HCT116 (cell line): Measurements from ENCODE around the gene MYLIP. TPM values are rescaled to one million over a fixed set of nuclear protein-coding genes. Genes with fewer than 3 reads are reported as not detected.

ENCODE experiments used
- ATAC-seq: fragments of 200-7000 bp; cut with Tn5 transposase; 2 replicates; pipeline ENCODE4 v1.9.1; 2020; ENCODE audit warnings: mild to moderate bottlenecking, moderate library complexity
- BruUV-seq: library from RNA; stranded (reverse); fragments of 400-500 nt; replicated peaks from 2 replicates; lab custom pipeline; 2021; lab: Mats Ljungman, UMichigan
- CTCF ChIA-PET: fragments of 300-600 bp; sonication (Branson Sonifier 250); formaldehyde crosslinking; loops from one replicate; lab custom pipeline; 2021; ENCODE audit warnings: antibody characterized with exemption; lab: Charles Lee
- POLR2A ChIA-PET: fragments of 300-600, 350-600 bp; sonication (Branson Sonifier 250); formaldehyde crosslinking; loops from one replicate; lab custom pipeline; 2021; ENCODE audit warnings: antibody characterized with exemption; lab: Charles Lee
- RAD21 ChIA-PET, 2 experiments: fragments of 300-600 bp; sonication (Branson Sonifier 250); formaldehyde crosslinking; loops; one replicate each; lab custom pipeline; 2023; ENCODE audit warnings: low total read pairs in 2 of 2; ENCODE audit not compliant: uncharacterized antibody in 2 of 2, unreplicated experiment in 2 of 2, low non-redundant PET in 1 of 2; lab: Charles Lee
- DNase-seq: peaks from one replicate; pipeline ENCODE4 v3.0.0-alpha.2; 2010; ENCODE audit warnings: low read depth, low spot score
- H2AFZ ChIP-seq: fragments of 200-600 bp; shearing (Covaris generic), sonication (generic); 2 replicates; pipeline ENCODE4 v1.6.1; 2017; ENCODE audit warnings: low read depth, mixed run types, mixed read lengths, antibody characterized with exemption, low read length; ENCODE audit not compliant: poor library complexity, severe bottlenecking
- H3K27ac ChIP-seq: 2 replicates; pipeline ENCODE4 v1.5.1; 2012; ENCODE audit warnings: low read depth, low read length
- H3K27me3 ChIP-seq: fragments of 200-600 bp; sonication (generic); 2 replicates; pipeline ENCODE4 v1.6.1; 2016; ENCODE audit warnings: mixed run types, low read length, mixed read lengths; ENCODE audit not compliant: insufficient read depth
- H3K36me3 ChIP-seq, 2 experiments: fragments of 200-500 bp in 1 of 2; fragments of 200-600 bp in 1 of 2; sonication (Bioruptor generic) in 1 of 2; sonication (generic) in 1 of 2; 2 replicates each; pipeline versions ENCODE4 v1.5.1 to v1.6.1; 2014 to 2016; ENCODE audit warnings: low read length in 2 of 2, inconsistent platforms in 1 of 2, mixed read lengths in 1 of 2, mixed run types in 1 of 2; ENCODE audit not compliant: insufficient read depth in 2 of 2, control insufficient read depth in 1 of 2
- H3K4me1 ChIP-seq, 2 experiments: fragments of 200-600 bp in 1 of 2; sonication (generic) in 1 of 2; 2 replicates each; pipeline versions ENCODE4 v1.5.1 to v1.6.1; 2012 to 2017; ENCODE audit warnings: low read length in 2 of 2, inconsistent platforms in 1 of 2, mild to moderate bottlenecking in 1 of 2, mixed read lengths in 1 of 2, mixed run types in 1 of 2, moderate library complexity in 1 of 2; ENCODE audit not compliant: insufficient read depth in 2 of 2, control insufficient read depth in 1 of 2
- H3K4me2 ChIP-seq: fragments of 200-600 bp; sonication (generic); 2 replicates; pipeline ENCODE4 v1.6.1; 2017; ENCODE audit warnings: mixed run types, low read length, mixed read lengths
- H3K4me3 ChIP-seq, 2 experiments: fragments of 200-600 bp in 1 of 2; sonication (generic) in 1 of 2; replicated peaks in 1 of 2; 2 replicates each; pipeline ENCODE4 v1.5.1; 2011 to 2016; ENCODE audit warnings: low read length in 2 of 2, control low read depth in 1 of 2, low read depth in 1 of 2, mild to moderate bottlenecking in 1 of 2, mixed read lengths in 1 of 2, mixed run types in 1 of 2
- H3K79me2 ChIP-seq: fragments of 200-600 bp; sonication (generic); 2 replicates; pipeline ENCODE4 v1.6.1; 2017; ENCODE audit warnings: mild to moderate bottlenecking, mixed run types, low read length, moderate library complexity, mixed read lengths; ENCODE audit not compliant: insufficient read depth
- H3K9ac ChIP-seq: fragments of 200-600 bp; sonication (generic); 2 replicates; pipeline ENCODE4 v1.6.1; 2016; ENCODE audit warnings: low read length, mixed read lengths
- H3K9me2 ChIP-seq: fragments of 200-600 bp; sonication (generic), shearing (Covaris generic); 2 replicates; pipeline ENCODE4 v1.6.1; 2017; ENCODE audit warnings: mixed run types, mild to moderate bottlenecking, moderate library complexity; ENCODE audit not compliant: insufficient read depth
- H3K9me3 ChIP-seq, 2 experiments: fragments of 200-500 bp in 1 of 2; fragments of 200-600 bp in 1 of 2; sonication (Bioruptor generic) in 1 of 2; sonication (generic) in 1 of 2; 2 replicates each; pipeline ENCODE4 v1.6.1; 2014 to 2017; ENCODE audit warnings: low read length in 2 of 2, mixed read lengths in 2 of 2, inconsistent platforms in 1 of 2, low read depth in 1 of 2, mild to moderate bottlenecking in 1 of 2, mixed run types in 1 of 2, moderate library complexity in 1 of 2; ENCODE audit not compliant: control insufficient read depth in 1 of 2, insufficient read depth in 1 of 2
- H4K20me1 ChIP-seq: fragments of 200-600 bp; sonication (generic), shearing (Covaris generic); 2 replicates; pipeline ENCODE4 v1.6.1; 2017; ENCODE audit warnings: mixed run types, mild to moderate bottlenecking, moderate library complexity; ENCODE audit not compliant: insufficient read depth
- CBX3 ChIP-seq: IDR thresholded peaks from 2 replicates; pipeline ENCODE4 v1.6.1; 2012; ENCODE audit warnings: low read depth
- CEBPB ChIP-seq: IDR thresholded peaks from 2 replicates; pipeline ENCODE4 v1.6.1; 2012; ENCODE audit warnings: low read depth
- CTCF ChIP-seq, 3 experiments: fragments of 200-600 bp in 1 of 3; sonication (generic) in 1 of 3; IDR thresholded peaks in 2 of 3; conservative IDR thresholded peaks in 1 of 3; 2 replicates each; pipeline ENCODE4 v1.5.1; 2012 to 2017; ENCODE audit warnings: low read depth in 2 of 3, low read length in 2 of 3, antibody characterized with exemption in 1 of 3, borderline replicate concordance in 1 of 3, control low read depth in 1 of 3, mild to moderate bottlenecking in 1 of 3, mixed read lengths in 1 of 3, mixed run types in 1 of 3, moderate library complexity in 1 of 3; ENCODE audit not compliant: insufficient read depth in 1 of 3
- EGR1 ChIP-seq: IDR thresholded peaks from 2 replicates; pipeline ENCODE4 v1.6.1; 2012; ENCODE audit warnings: low read depth
- ELF1 ChIP-seq: IDR thresholded peaks from 2 replicates; pipeline ENCODE4 v1.6.1; 2012; ENCODE audit warnings: low read depth, borderline replicate concordance
- EZH2phosphoT487 ChIP-seq: fragments of 200-600 bp; IDR thresholded peaks from 2 replicates; pipeline ENCODE4 v1.6.1; 2018; ENCODE audit warnings: antibody characterized with exemption, borderline replicate concordance
- SIN3A ChIP-seq: IDR thresholded peaks from 2 replicates; pipeline ENCODE4 v1.6.1; 2012; ENCODE audit warnings: low read depth
- SRF ChIP-seq: IDR thresholded peaks from 2 replicates; pipeline ENCODE4 v1.6.1; 2012; ENCODE audit warnings: low read depth
- YY1 ChIP-seq: IDR thresholded peaks from 2 replicates; pipeline ENCODE4 v1.6.1; 2011; ENCODE audit warnings: low read length, low read depth, moderate library complexity, mild to moderate bottlenecking; ENCODE audit not compliant: insufficient replicate concordance; ENCODE audit errors: extremely low read depth
- ZNF274 ChIP-seq: fragments of 200-500 bp; sonication (Bioruptor generic); IDR thresholded peaks from 2 replicates; pipeline ENCODE4 v1.6.1; 2014; ENCODE audit warnings: mild to moderate bottlenecking, low read depth, low read length, inconsistent platforms
- intact Hi-C: fragments of 100-400 bp; cut with micrococcal nuclease; formaldehyde crosslinking; loops from 2 replicates; pipeline ENCODE4 v1.10.0; 2022
- total RNA-seq: library from RNA; stranded (reverse); gene quantifications from one replicate; pipeline ENCODE4 v1.2.1, GENCODE V29; 2021; ENCODE audit not compliant: unreplicated experiment

The MYLIP gene
- total RNA-seq, 1 experiment from 2014 or later = 10.6 TPM

- TF ChIP-seq ELF1 = no peak
- TF ChIP-seq SRF = no peak
- no peak for TF ChIP-seq ZNF274
- TF ChIP-seq EGR1 = no peak
- TF ChIP-seq YY1 = no peak
- TF ChIP-seq EZH2phosphoT487 = no peak
- no peak for TF ChIP-seq SIN3A
These were observed 61.3 kb downstream of the MYLIP start (continued) for GRCh38 chr6:16190214-16190613.

GRCh38 chr6:16196260-16196983 lies 67.5 kb downstream of the MYLIP start:
- TF ChIP-seq CBX3 (no peak), CEBPB (no peak), EGR1 (no peak), YY1 (no peak), SIN3A (no peak), CTCF (IDR thresholded peaks at IDR 0.05 in 2 of 3, conservative IDR thresholded peaks at IDR 0.05 in 1 of 3; ENCODE audit: borderline replicate concordance in 1 of 3, insufficient read depth in 1 of 3, low read depth in 2 of 3, low read length in 2 of 3) (no peak)
- DNase-seq (no peak), ATAC-seq (no peak)
- Histone ChIP-seq H3K4me3 (no peak overlapping the region), H2AFZ (no peak overlapping the region), H3K4me2 (no peak overlapping the region), H3K36me3 (no peaks in the 10 kb centered on the region), H3K79me2 (no peaks in the 10 kb centered on the region), H3K9ac (no peak overlapping the region), H3K27ac (no peak overlapping the region), H3K9me3 (no peaks in the 10 kb centered on the region), H3K27me3 (no peaks in the 10 kb centered on the region), H4K20me1 (no peaks in the 10 kb centered on the region), H3K4me1 (no peaks in the 10 kb centered on the region), H3K9me2 (no peaks in the 10 kb centered on the region)
- ChIA-PET POLR2A (interaction anchor here (0.6 to 1.2 kb wide), 2 partner anchors 16 to 21 kb away, joined by 3 to 4 read pairs; no protein-coding TSS in a partner anchor), RAD21 (no interaction called here), CTCF (interaction anchor here (2.1 kb wide), 1 partner anchor 13 kb away, joined by 5 read pairs; no protein-coding TSS in a partner anchor)
- intact Hi-C loops = no loop called here
- BruUV-seq = no TSS peak
